ENCODE results near the gene ZNF280B.

DNA sequence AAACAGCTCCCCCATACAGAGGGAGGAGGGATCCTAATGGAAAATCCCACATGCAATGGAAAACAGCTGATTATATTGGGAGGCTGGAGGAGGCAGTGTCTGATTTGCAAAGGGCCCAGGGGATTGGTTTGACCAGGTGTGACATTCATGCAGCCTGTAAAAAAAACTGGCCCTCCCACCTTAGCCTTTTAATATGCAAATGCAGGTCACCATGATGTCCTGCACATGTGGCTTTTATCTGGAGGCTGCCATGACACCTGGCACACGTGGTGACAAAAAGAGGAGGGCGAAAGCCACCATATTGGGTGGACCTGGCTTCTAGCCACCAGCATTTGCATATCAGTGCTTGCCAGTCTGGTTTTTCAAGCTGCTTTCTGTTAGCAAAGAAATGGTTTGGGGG lies 48.5 kb downstream of the ZNF280B start:
- TF ChIP-seq LEF1 (IDR thresholded peaks at IDR 0.05; ENCODE audit: borderline replicate concordance) (no peak), CTBP1 (IDR thresholded peaks at IDR 0.05; ENCODE audit: borderline replicate concordance) (no peak), BHLHE40 (IDR thresholded peaks at IDR 0.05; ENCODE audit: borderline replicate concordance) (no peak), FOXM1 (IDR thresholded peaks at IDR 0.05; ENCODE audit: borderline replicate concordance) (no peak), ELF4 (IDR thresholded peaks at IDR 0.05) (no peak)

All from HEK293T (cell line).